Progenitor cell of endocrine pancreas (in vitro differentiated cells): Measurements from ENCODE around the gene ASXL2. TPM values are rescaled to one million over a fixed set of nuclear protein-coding genes. Genes with fewer than 3 reads are reported as not detected.

Source experiments
- DNase-seq: peaks from one replicate; pipeline ENCODE4 v3.0.0; 2021; ENCODE audit warnings: low spot score; ENCODE audit not compliant: unreplicated experiment
- H3K27ac Mint-ChIP-seq: 2 replicates; pipeline ENCODE4 v1.8.0; 2021; ENCODE audit warnings: mild to moderate bottlenecking, moderate library complexity, mixed read lengths
- H3K27me3 Mint-ChIP-seq: 2 replicates; pipeline ENCODE4 v1.8.0; 2021; ENCODE audit warnings: mixed read lengths
- H3K36me3 Mint-ChIP-seq: 2 replicates; pipeline ENCODE4 v1.8.0; 2022; ENCODE audit warnings: mixed read lengths; ENCODE audit not compliant: insufficient read depth
- H3K4me1 Mint-ChIP-seq: 2 replicates; pipeline ENCODE4 v1.8.0; 2021; ENCODE audit warnings: low read depth, mixed read lengths
- H3K4me3 Mint-ChIP-seq: 2 replicates; pipeline ENCODE4 v1.8.0; 2021; ENCODE audit warnings: low read depth, mild to moderate bottlenecking, moderate library complexity, mixed read lengths
- H3K9me3 Mint-ChIP-seq: 2 replicates; pipeline ENCODE4 v1.8.0; 2021; ENCODE audit warnings: low read depth, mixed read lengths
- total RNA-seq: library from RNA; stranded (reverse); gene quantifications from 2 replicates; pipeline ENCODE4 v1.2.1, GENCODE V29; 2021
- TF ChIP-seq, protein P1 (sequence below): fragments of 200-600 bp; sonication (generic); IDR thresholded peaks from one replicate; pipeline ENCODE4 v1.5.0; 2021; ENCODE audit warnings: antibody characterized with exemption, mild to moderate bottlenecking; ENCODE audit not compliant: unreplicated experiment

Gene ASXL2
- total RNA-seq, 1 donor from 2014 or later: 24.8 TPM

- Mint-ChIP-seq H3K4me3 (no peak overlapping the region), H3K27ac (peak overlapping the region; percentile 37), H3K36me3 (no peaks in the 10 kb centered on the region), H3K27me3 (peaks cover 5% of the 10 kb centered on the region), H3K4me1 (no peaks in the 10 kb centered on the region), H3K9me3 (no peaks in the 10 kb centered on the region)
- no peak for DNase-seq
- TF ChIP-seq, protein P1, sequence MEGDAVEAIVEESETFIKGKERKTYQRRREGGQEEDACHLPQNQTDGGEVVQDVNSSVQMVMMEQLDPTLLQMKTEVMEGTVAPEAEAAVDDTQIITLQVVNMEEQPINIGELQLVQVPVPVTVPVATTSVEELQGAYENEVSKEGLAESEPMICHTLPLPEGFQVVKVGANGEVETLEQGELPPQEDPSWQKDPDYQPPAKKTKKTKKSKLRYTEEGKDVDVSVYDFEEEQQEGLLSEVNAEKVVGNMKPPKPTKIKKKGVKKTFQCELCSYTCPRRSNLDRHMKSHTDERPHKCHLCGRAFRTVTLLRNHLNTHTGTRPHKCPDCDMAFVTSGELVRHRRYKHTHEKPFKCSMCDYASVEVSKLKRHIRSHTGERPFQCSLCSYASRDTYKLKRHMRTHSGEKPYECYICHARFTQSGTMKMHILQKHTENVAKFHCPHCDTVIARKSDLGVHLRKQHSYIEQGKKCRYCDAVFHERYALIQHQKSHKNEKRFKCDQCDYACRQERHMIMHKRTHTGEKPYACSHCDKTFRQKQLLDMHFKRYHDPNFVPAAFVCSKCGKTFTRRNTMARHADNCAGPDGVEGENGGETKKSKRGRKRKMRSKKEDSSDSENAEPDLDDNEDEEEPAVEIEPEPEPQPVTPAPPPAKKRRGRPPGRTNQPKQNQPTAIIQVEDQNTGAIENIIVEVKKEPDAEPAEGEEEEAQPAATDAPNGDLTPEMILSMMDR: no peak
These were observed 185.4 kb downstream of the ASXL2 start for GRCh38 chr2:25692737-25693445.

DNA sequence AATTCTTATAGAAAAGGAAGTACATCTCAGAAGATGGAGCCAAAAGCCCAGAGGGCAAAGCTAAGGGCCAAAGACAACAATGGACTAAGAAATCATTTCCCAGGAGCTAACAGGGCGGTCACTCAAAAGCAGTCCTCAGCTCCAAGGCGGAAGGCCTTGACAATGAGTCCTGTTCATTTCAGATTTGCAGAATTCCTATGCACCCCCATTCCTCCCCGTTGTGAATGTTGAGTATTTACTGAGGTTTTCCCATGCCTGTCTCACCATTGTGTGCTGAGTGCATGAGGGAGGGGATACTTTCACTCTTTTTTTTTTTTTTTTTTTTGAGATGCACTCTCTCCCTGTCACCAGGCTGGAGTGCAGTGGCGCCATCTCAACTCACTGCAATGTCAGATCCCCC is 186.1 kb downstream of the ASXL2 start:
- H3K36me3 Mint-ChIP-seq: no peaks in the 10 kb centered on the region
- no peak overlapping the region for H3K27ac Mint-ChIP-seq
- H3K9me3 Mint-ChIP-seq: no peaks in the 10 kb centered on the region
- DNase-seq: no peak
- peaks cover 8% of the 10 kb centered on the region for H3K27me3 Mint-ChIP-seq
- H3K4me1 Mint-ChIP-seq: no peaks in the 10 kb centered on the region
- TF ChIP-seq, protein P1: no peak
- H3K4me3 Mint-ChIP-seq: no peak overlapping the region

GRCh38 chr2:25690058-25690457 is 188.2 kb downstream of the ASXL2 start:
- H3K27me3 Mint-ChIP-seq: peaks cover 6% of the 10 kb centered on the region
- no peaks in the 10 kb centered on the region for H3K9me3 Mint-ChIP-seq
- TF ChIP-seq, protein P1: no peak
- peaks cover 5% of the 10 kb centered on the region for H3K4me1 Mint-ChIP-seq
- H3K36me3 Mint-ChIP-seq: no peaks in the 10 kb centered on the region
- no peak overlapping the region for H3K27ac Mint-ChIP-seq
- H3K4me3 Mint-ChIP-seq: no peak overlapping the region
- DNase-seq: no peak

GRCh38 chr2:25688236-25688635 is 190.1 kb downstream of the ASXL2 start:
- no peak overlapping the region for H3K27ac Mint-ChIP-seq
- peaks cover 6% of the 10 kb centered on the region for H3K27me3 Mint-ChIP-seq
- TF ChIP-seq, protein P1: no peak
- H3K4me1 Mint-ChIP-seq: peaks cover 5% of the 10 kb centered on the region
- H3K4me3 Mint-ChIP-seq: no peak overlapping the region
- DNase-seq: no peak
- no peaks in the 10 kb centered on the region for H3K9me3 Mint-ChIP-seq
- H3K36me3 Mint-ChIP-seq: no peaks in the 10 kb centered on the region

DNA sequence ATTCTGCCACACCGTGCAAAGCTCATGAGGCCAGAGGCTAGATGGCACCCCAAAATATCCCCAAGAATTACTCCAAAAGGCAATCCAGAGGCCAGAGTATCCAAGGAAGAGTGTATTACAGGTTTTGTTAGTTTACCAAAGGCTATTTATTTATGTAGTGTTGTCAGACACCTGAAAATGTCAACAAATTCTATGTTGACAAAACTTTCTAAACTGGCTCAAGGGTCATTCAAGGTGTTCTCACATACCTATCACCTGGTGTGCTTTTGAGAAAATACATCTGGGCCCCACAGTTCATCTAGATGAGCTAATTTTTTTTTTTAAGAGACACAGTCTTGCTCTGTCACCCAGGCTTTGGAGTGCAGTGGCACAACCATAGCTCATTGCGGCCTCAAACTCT is 192.5 kb downstream of the ASXL2 start:
- Mint-ChIP-seq H3K36me3 (no peaks in the 10 kb centered on the region), H3K4me1 (peaks cover 5% of the 10 kb centered on the region), H3K27ac (no peak overlapping the region), H3K9me3 (no peaks in the 10 kb centered on the region), H3K27me3 (peaks cover 6% of the 10 kb centered on the region), H3K4me3 (no peak overlapping the region)
- no peak for DNase-seq
- TF ChIP-seq, protein P1: no peak
